ENCODE data around the gene RAP1A.
"Not testable (repeated sequence)": the region's sequence is repeated elsewhere in the genome, so short reads cannot be mapped to it uniquely, and the experiment has no call there.

RAP1A gene

GRCh38 chr1:111631502-111631901 lies 11.9 kb downstream of the RAP1A start:
- FAIRE-seq: no peak

GRCh38 chr1:111632771-111633170 lies 13.2 kb downstream of the RAP1A start:
- FAIRE-seq: not testable (repeated sequence)

- no peak for FAIRE-seq
These were observed 14.2 kb downstream of the RAP1A start for GRCh38 chr1:111633736-111634247.

GRCh38 chr1:111635324-111636009 lies 15.9 kb downstream of the RAP1A start:
- FAIRE-seq: no peak

GRCh38 chr1:111638320-111638719 lies 18.7 kb downstream of the RAP1A start:
- FAIRE-seq: no peak

- no peak for FAIRE-seq
These were observed 20.1 kb downstream of the RAP1A start for GRCh38 chr1:111639602-111640198.

GRCh38 chr1:111643097-111643496 lies 23.5 kb downstream of the RAP1A start:
- FAIRE-seq: no peak

- no peak for FAIRE-seq
These were observed 24.1 kb downstream of the RAP1A start for GRCh38 chr1:111643696-111644095.

- no peak for FAIRE-seq
These were observed 24.9 kb downstream of the RAP1A start for GRCh38 chr1:111644506-111644905.

- no peak for FAIRE-seq
These were observed 28.1 kb downstream of the RAP1A start for GRCh38 chr1:111647736-111648135.

GRCh38 chr1:111648806-111649205 lies 29.2 kb downstream of the RAP1A start:
- no peak for FAIRE-seq

- FAIRE-seq: no peak
These were observed 29.6 kb downstream of the RAP1A start for GRCh38 chr1:111649227-111649626.

GRCh38 chr1:111649648-111650047 lies 30.1 kb downstream of the RAP1A start:
- no peak for FAIRE-seq

- no peak for FAIRE-seq
These were observed 34.1 kb downstream of the RAP1A start for GRCh38 chr1:111653709-111654108.

GRCh38 chr1:111654839-111655238 lies 35.2 kb downstream of the RAP1A start:
- FAIRE-seq: no peak

GRCh38 chr1:111656086-111657017 lies 36.8 kb downstream of the RAP1A start:
- no peak for FAIRE-seq

- no peak for FAIRE-seq
These were observed 39.0 kb downstream of the RAP1A start for GRCh38 chr1:111658622-111659021.

- no peak for FAIRE-seq
These were observed 40.9 kb downstream of the RAP1A start for GRCh38 chr1:111660204-111661150.

GRCh38 chr1:111664652-111665051 lies 45.1 kb downstream of the RAP1A start:
- no peak for FAIRE-seq

GRCh38 chr1:111665497-111665896 lies 45.9 kb downstream of the RAP1A start:
- FAIRE-seq: no peak

GRCh38 chr1:111666828-111667227 lies 47.2 kb downstream of the RAP1A start:
- no peak for FAIRE-seq

- FAIRE-seq: no peak
These were observed 49.7 kb downstream of the RAP1A start for GRCh38 chr1:111669268-111669667.

All from colon (tissue), 2 donors.